ENCODE measurements around the gene FUT9.

FUT9 gene

DNA sequence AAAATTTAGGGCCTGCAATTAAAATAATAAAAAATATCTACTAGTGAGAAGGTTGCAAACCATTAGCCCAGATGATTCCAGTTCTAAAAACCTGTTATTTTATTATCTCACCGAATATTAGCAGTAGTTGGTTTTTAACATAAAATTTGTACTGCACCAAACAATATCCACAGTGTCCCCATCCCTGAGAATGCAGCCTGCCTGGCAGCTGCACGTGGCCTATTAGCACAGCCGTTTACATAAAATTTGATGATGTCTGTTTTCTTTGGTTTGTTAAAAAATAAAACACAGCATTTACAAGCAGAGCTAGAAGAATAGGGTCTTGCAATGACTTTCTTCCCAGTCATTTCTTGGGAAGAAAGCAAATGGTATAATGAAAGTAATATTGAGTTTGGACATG is 58.2 kb downstream of the FUT9 start:
- no peak for DNase-seq
- Histone ChIP-seq H3K4me3 (ENCODE audit: low read length) (no peak overlapping the region), H3K9ac (ENCODE audit: low read length) (no peak overlapping the region), H2AFZ (ENCODE audit: low read length) (no peak overlapping the region), H3K9me2 (replicated peaks; ENCODE audit: insufficient read depth, low read length) (no peaks in the 10 kb centered on the region), H3K79me2 (ENCODE audit: low read length) (no peaks in the 10 kb centered on the region), H3K9me3 (replicated peaks; ENCODE audit: insufficient read depth, low read length) (no peaks in the 10 kb centered on the region), H4K20me1 (ENCODE audit: insufficient read depth, low read length) (no peaks in the 10 kb centered on the region), H3K27me3 (replicated peaks; ENCODE audit: insufficient read depth, low read length) (no peaks in the 10 kb centered on the region), H3K4me2 (ENCODE audit: low read depth, low read length) (no peak overlapping the region), H3F3A (ENCODE audit: insufficient read depth, low read length) (no peaks in the 10 kb centered on the region), H3K4me1 (ENCODE audit: low read length) (no peaks in the 10 kb centered on the region), H3K27ac (ENCODE audit: low read length) (no peak overlapping the region), H3K36me3 (replicated peaks; ENCODE audit: insufficient read depth, low read length) (no peaks in the 10 kb centered on the region)
- TF ChIP-seq CTCF (IDR thresholded peaks at IDR 0.05; ENCODE audit: low read length) = no peak
- TF ChIP-seq EZH2phosphoT487 (IDR thresholded peaks at IDR 0.05; ENCODE audit: low read length) = no peak
- no peak for TF ChIP-seq EZH2 (optimal IDR thresholded peaks at IDR 0.05; ENCODE audit: low read depth, low read length)

- Histone ChIP-seq H3K4me1 (ENCODE audit: low read length) (no peaks in the 10 kb centered on the region), H3K9me3 (replicated peaks; ENCODE audit: insufficient read depth, low read length) (no peaks in the 10 kb centered on the region), H3K79me2 (ENCODE audit: low read length) (no peaks in the 10 kb centered on the region), H3K27me3 (replicated peaks; ENCODE audit: insufficient read depth, low read length) (no peaks in the 10 kb centered on the region), H3K27ac (ENCODE audit: low read length) (no peak overlapping the region), H3F3A (ENCODE audit: insufficient read depth, low read length) (no peaks in the 10 kb centered on the region), H3K4me2 (ENCODE audit: low read depth, low read length) (no peak overlapping the region), H4K20me1 (ENCODE audit: insufficient read depth, low read length) (no peaks in the 10 kb centered on the region), H3K9me2 (replicated peaks; ENCODE audit: insufficient read depth, low read length) (no peaks in the 10 kb centered on the region), H3K36me3 (replicated peaks; ENCODE audit: insufficient read depth, low read length) (no peaks in the 10 kb centered on the region), H3K9ac (ENCODE audit: low read length) (no peak overlapping the region), H2AFZ (ENCODE audit: low read length) (no peak overlapping the region), H3K4me3 (ENCODE audit: low read length) (no peak overlapping the region)
- no peak for DNase-seq
- no peak for TF ChIP-seq EZH2phosphoT487 (IDR thresholded peaks at IDR 0.05; ENCODE audit: low read length)
- no peak for TF ChIP-seq EZH2 (optimal IDR thresholded peaks at IDR 0.05; ENCODE audit: low read depth, low read length)
- TF ChIP-seq CTCF (IDR thresholded peaks at IDR 0.05; ENCODE audit: low read length) = no peak
Observed at GRCh38 chr6:96075826-96076225, 60.1 kb downstream of the FUT9 start.

GRCh38 chr6:96086745-96087144 is 71.0 kb downstream of the FUT9 start:
- DNase-seq = no peak
- Histone ChIP-seq H3K4me3 (ENCODE audit: low read length) (no peak overlapping the region), H2AFZ (ENCODE audit: low read length) (no peak overlapping the region), H3K79me2 (ENCODE audit: low read length) (no peaks in the 10 kb centered on the region), H3K4me1 (ENCODE audit: low read length) (no peaks in the 10 kb centered on the region), H3K9ac (ENCODE audit: low read length) (no peak overlapping the region), H3K9me3 (replicated peaks; ENCODE audit: insufficient read depth, low read length) (no peaks in the 10 kb centered on the region), H3K4me2 (ENCODE audit: low read depth, low read length) (no peak overlapping the region), H3K36me3 (replicated peaks; ENCODE audit: insufficient read depth, low read length) (no peaks in the 10 kb centered on the region), H4K20me1 (ENCODE audit: insufficient read depth, low read length) (no peaks in the 10 kb centered on the region), H3F3A (ENCODE audit: insufficient read depth, low read length) (no peaks in the 10 kb centered on the region), H3K27me3 (replicated peaks; ENCODE audit: insufficient read depth, low read length) (no peaks in the 10 kb centered on the region), H3K27ac (ENCODE audit: low read length) (no peak overlapping the region), H3K9me2 (replicated peaks; ENCODE audit: insufficient read depth, low read length) (no peaks in the 10 kb centered on the region)
- TF ChIP-seq EZH2 (optimal IDR thresholded peaks at IDR 0.05; ENCODE audit: low read depth, low read length) (no peak), EZH2phosphoT487 (IDR thresholded peaks at IDR 0.05; ENCODE audit: low read length) (no peak), CTCF (IDR thresholded peaks at IDR 0.05; ENCODE audit: low read length) (no peak)

All from MM.1S (cell line).